ENCODE data around the gene UTP4.

UTP4 gene

GRCh38 chr16:69169607-69170352, 37.3 kb downstream of the UTP4 start:
- H4K91ac ChIP-seq (ENCODE audit: low read depth, low read length): no peak overlapping the region
- no peak overlapping the region for H3K27ac ChIP-seq (ENCODE audit: low read depth, low read length)
- no CpG with 5 or more reads among the region's 6 CpGs for WGBS (ENCODE audit: extremely low coverage, insufficient coverage, insufficient read length)
- H3K4me3 ChIP-seq (ENCODE audit: low read depth, low read length): no peak overlapping the region
- H3K79me2 ChIP-seq (ENCODE audit: control insufficient read depth, insufficient read depth, low read length, poor library complexity): no peaks in the 10 kb centered on the region
- H2BK120ac ChIP-seq (ENCODE audit: insufficient read depth, low read length, poor library complexity): no peak overlapping the region
- no peak overlapping the region for H2AK5ac ChIP-seq (ENCODE audit: low read length)
- no peak overlapping the region for H4K8ac ChIP-seq (ENCODE audit: low read depth, low read length)
- H3K27me3 ChIP-seq (ENCODE audit: insufficient read depth, low read length): no peaks in the 10 kb centered on the region
- no peak overlapping the region for H3K14ac ChIP-seq (ENCODE audit: low read length)
- H3K4me1 ChIP-seq (ENCODE audit: control insufficient read depth in 1 of 2, insufficient read depth in 2 of 2, low read length in 2 of 2): peaks cover 5 to 10% of the 10 kb centered on the region in 2 experiments
- H3K23ac ChIP-seq (ENCODE audit: low read length): no peak overlapping the region
- no peaks in the 10 kb centered on the region for H3K9me3 ChIP-seq (ENCODE audit: insufficient read depth, low read depth, low read length)
- H3K4ac ChIP-seq (ENCODE audit: low read depth, low read length): no peak overlapping the region
- peaks cover 3% of the 10 kb centered on the region for H3K79me1 ChIP-seq (ENCODE audit: low read length)
- no peak overlapping the region for H4K12ac ChIP-seq (ENCODE audit: low read depth, low read length)
- no peak overlapping the region for H3K18ac ChIP-seq (ENCODE audit: low read length)
- no peak overlapping the region for H3K9ac ChIP-seq (ENCODE audit: low read length)
- no peak for DNase-seq
- no peak overlapping the region for H3K4me2 ChIP-seq (ENCODE audit: low read length)
- peaks cover 6 to 22% of the 10 kb centered on the region in 2 experiments for H3K36me3 ChIP-seq (ENCODE audit: control insufficient read depth in 1 of 2, insufficient read depth in 2 of 2, low read length in 2 of 2)
- no peak overlapping the region for H2BK5ac ChIP-seq (ENCODE audit: low read depth, low read length, poor library complexity)
- no peak overlapping the region for H2BK12ac ChIP-seq (ENCODE audit: low read length)
- H2AFZ ChIP-seq (ENCODE audit: insufficient read depth, low read length, poor library complexity): no peak overlapping the region

- Histone ChIP-seq H2BK120ac (ENCODE audit: insufficient read depth, low read length, poor library complexity) (no peak overlapping the region), H4K91ac (ENCODE audit: low read depth, low read length) (peak overlapping the region; percentile 33), H3K79me1 (ENCODE audit: low read length) (peaks cover 3% of the 10 kb centered on the region), H3K9me3 (ENCODE audit: insufficient read depth, low read depth, low read length) (no peaks in the 10 kb centered on the region), H3K27ac (ENCODE audit: low read depth, low read length) (peak overlapping the region; percentile 72), H2BK12ac (ENCODE audit: low read length) (no peak overlapping the region), H3K27me3 (ENCODE audit: insufficient read depth, low read length) (no peaks in the 10 kb centered on the region), H3K4me1 (ENCODE audit: control insufficient read depth in 1 of 2, insufficient read depth in 2 of 2, low read length in 2 of 2) (peaks cover 5 to 10% of the 10 kb centered on the region in 2 experiments), H3K4me3 (ENCODE audit: low read depth, low read length) (no peak overlapping the region), H2AFZ (ENCODE audit: insufficient read depth, low read length, poor library complexity) (no peak overlapping the region), H3K18ac (ENCODE audit: low read length) (no peak overlapping the region), H3K36me3 (ENCODE audit: control insufficient read depth in 1 of 2, insufficient read depth in 2 of 2, low read length in 2 of 2) (peaks cover 1 to 6% of the 10 kb centered on the region in 2 experiments), H2BK5ac (ENCODE audit: low read depth, low read length, poor library complexity) (no peak overlapping the region), H3K79me2 (ENCODE audit: control insufficient read depth, insufficient read depth, low read length, poor library complexity) (no peaks in the 10 kb centered on the region), H3K14ac (ENCODE audit: low read length) (no peak overlapping the region), H4K12ac (ENCODE audit: low read depth, low read length) (no peak overlapping the region), H2AK5ac (ENCODE audit: low read length) (no peak overlapping the region), H3K9ac (ENCODE audit: low read length) (no peak overlapping the region), H3K4me2 (ENCODE audit: low read length) (no peak overlapping the region), H4K8ac (ENCODE audit: low read depth, low read length) (no peak overlapping the region), H3K4ac (ENCODE audit: low read depth, low read length) (no peak overlapping the region), H3K23ac (ENCODE audit: low read length) (no peak overlapping the region)
- peak in 1 of 2 donors; percentile 29 for DNase-seq
- no CpG with 5 or more reads among the region's 6 CpGs for WGBS (ENCODE audit: extremely low coverage, insufficient coverage, insufficient read length)
Measured at GRCh38 chr16:69171325-69172084, 39.1 kb downstream of the UTP4 start.

GRCh38 chr16:69176033-69176800, 43.8 kb downstream of the UTP4 start:
- no peak overlapping the region for H3K27ac ChIP-seq (ENCODE audit: low read depth, low read length)
- peaks cover 3% of the 10 kb centered on the region for H3K79me1 ChIP-seq (ENCODE audit: low read length)
- H2AK5ac ChIP-seq (ENCODE audit: low read length): no peak overlapping the region
- no peak overlapping the region for H3K14ac ChIP-seq (ENCODE audit: low read length)
- DNase-seq: no peak
- WGBS (ENCODE audit: extremely low coverage, insufficient coverage, insufficient read length): no CpG with 5 or more reads among the region's 4 CpGs
- H3K9me3 ChIP-seq (ENCODE audit: insufficient read depth, low read depth, low read length): no peaks in the 10 kb centered on the region
- no peak overlapping the region for H4K12ac ChIP-seq (ENCODE audit: low read depth, low read length)
- no peak overlapping the region for H3K4ac ChIP-seq (ENCODE audit: low read depth, low read length)
- no peak overlapping the region for H4K91ac ChIP-seq (ENCODE audit: low read depth, low read length)
- H3K23ac ChIP-seq (ENCODE audit: low read length): no peak overlapping the region
- H3K27me3 ChIP-seq (ENCODE audit: insufficient read depth, low read length): no peaks in the 10 kb centered on the region
- no peak overlapping the region for H2BK120ac ChIP-seq (ENCODE audit: insufficient read depth, low read length, poor library complexity)
- no peak overlapping the region for H2AFZ ChIP-seq (ENCODE audit: insufficient read depth, low read length, poor library complexity)
- H3K79me2 ChIP-seq (ENCODE audit: control insufficient read depth, insufficient read depth, low read length, poor library complexity): no peaks in the 10 kb centered on the region
- H3K36me3 ChIP-seq (ENCODE audit: control insufficient read depth in 1 of 2, insufficient read depth in 2 of 2, low read length in 2 of 2): no peaks in the 10 kb centered on the region
- peaks cover 5 to 10% of the 10 kb centered on the region in 2 experiments for H3K4me1 ChIP-seq (ENCODE audit: control insufficient read depth in 1 of 2, insufficient read depth in 2 of 2, low read length in 2 of 2)
- no peak overlapping the region for H3K9ac ChIP-seq (ENCODE audit: low read length)
- H3K18ac ChIP-seq (ENCODE audit: low read length): no peak overlapping the region
- no peak overlapping the region for H3K4me2 ChIP-seq (ENCODE audit: low read length)
- no peak overlapping the region for H4K8ac ChIP-seq (ENCODE audit: low read depth, low read length)
- no peak overlapping the region for H2BK12ac ChIP-seq (ENCODE audit: low read length)
- no peak overlapping the region for H3K4me3 ChIP-seq (ENCODE audit: low read depth, low read length)
- no peak overlapping the region for H2BK5ac ChIP-seq (ENCODE audit: low read depth, low read length, poor library complexity)

GRCh38 chr16:69179328-69180010, 47.0 kb downstream of the UTP4 start:
- Histone ChIP-seq H3K18ac (ENCODE audit: low read length) (no peak overlapping the region), H3K14ac (ENCODE audit: low read length) (no peak overlapping the region), H3K9ac (ENCODE audit: low read length) (no peak overlapping the region), H3K4me3 (ENCODE audit: low read depth, low read length) (no peak overlapping the region), H2BK5ac (ENCODE audit: low read depth, low read length, poor library complexity) (no peak overlapping the region), H3K4me2 (ENCODE audit: low read length) (no peak overlapping the region), H4K91ac (ENCODE audit: low read depth, low read length) (no peak overlapping the region), H2AFZ (ENCODE audit: insufficient read depth, low read length, poor library complexity) (no peak overlapping the region), H4K12ac (ENCODE audit: low read depth, low read length) (no peak overlapping the region), H2AK5ac (ENCODE audit: low read length) (no peak overlapping the region), H3K23ac (ENCODE audit: low read length) (no peak overlapping the region), H2BK12ac (ENCODE audit: low read length) (no peak overlapping the region), H3K79me2 (ENCODE audit: control insufficient read depth, insufficient read depth, low read length, poor library complexity) (no peaks in the 10 kb centered on the region), H3K27me3 (ENCODE audit: insufficient read depth, low read length) (no peaks in the 10 kb centered on the region), H3K9me3 (ENCODE audit: insufficient read depth, low read depth, low read length) (no peaks in the 10 kb centered on the region), H3K4me1 (ENCODE audit: control insufficient read depth in 1 of 2, insufficient read depth in 2 of 2, low read length in 2 of 2) (peaks cover 0 to 3% of the 10 kb centered on the region in 2 experiments), H3K4ac (ENCODE audit: low read depth, low read length) (no peak overlapping the region), H3K27ac (ENCODE audit: low read depth, low read length) (no peak overlapping the region), H2BK120ac (ENCODE audit: insufficient read depth, low read length, poor library complexity) (no peak overlapping the region), H4K8ac (ENCODE audit: low read depth, low read length) (no peak overlapping the region), H3K79me1 (ENCODE audit: low read length) (no peaks in the 10 kb centered on the region), H3K36me3 (ENCODE audit: control insufficient read depth in 1 of 2, insufficient read depth in 2 of 2, low read length in 2 of 2) (no peaks in the 10 kb centered on the region)
- no CpG with 5 or more reads among the region's 6 CpGs for WGBS (ENCODE audit: extremely low coverage, insufficient coverage, insufficient read length)
- DNase-seq: no peak
